Fibroblast of peridontal ligament (primary cell): ENCODE measurements around the gene HDGF.
A peak's percentile ranks its signal among the peaks of the same experiment; 100 is the strongest.

Experiments
- DNase-seq: peaks from one replicate; pipeline ENCODE4 v3.0.0-alpha.2; 2010; ENCODE audit errors: extremely low read depth

The HDGF gene

DNA sequence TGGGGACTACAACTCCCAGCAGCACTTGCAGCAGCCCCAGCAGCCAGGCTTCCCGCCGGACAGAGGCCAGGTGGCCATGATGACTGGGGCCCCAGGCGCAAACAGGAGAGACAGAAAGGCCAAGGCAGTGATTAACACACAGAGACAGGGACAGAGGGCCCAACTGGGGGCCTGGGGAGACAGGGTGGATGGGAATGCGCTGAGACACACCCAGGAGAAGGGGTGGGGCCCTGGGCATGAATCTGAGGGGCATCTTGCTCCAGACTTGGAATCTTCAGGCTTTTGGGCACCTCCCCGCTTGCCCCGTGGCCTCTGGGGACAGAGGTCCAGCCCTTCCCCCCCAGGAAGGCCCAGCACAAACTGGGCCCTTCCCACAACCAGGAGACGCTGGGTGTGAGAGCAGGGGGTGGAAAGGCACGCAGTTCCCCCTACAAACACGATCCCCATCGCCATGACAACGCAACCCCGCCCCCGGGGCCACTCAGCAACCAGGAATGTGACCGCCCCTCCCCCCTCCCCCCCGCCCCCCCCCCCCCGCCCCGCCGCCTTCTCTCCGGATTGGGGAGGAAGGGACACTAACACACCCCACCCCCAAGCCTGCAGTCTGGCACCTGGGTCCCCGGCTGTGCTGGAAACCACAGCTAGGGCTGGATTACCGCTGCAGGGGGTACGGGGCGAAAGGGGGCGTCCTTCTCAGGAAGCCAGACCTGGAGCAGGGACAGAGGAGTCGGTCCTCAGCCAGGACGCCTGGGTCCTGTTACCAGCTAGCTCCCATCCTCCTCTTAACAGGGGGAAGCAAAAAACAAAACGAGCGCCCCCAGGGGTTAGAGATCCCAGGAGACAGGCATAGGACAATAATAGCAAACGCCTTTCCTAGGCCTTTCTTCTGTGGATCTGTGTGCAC is 4.5 kb downstream of the HDGF start:
- DNase-seq, result peak; percentile 92

DNA sequence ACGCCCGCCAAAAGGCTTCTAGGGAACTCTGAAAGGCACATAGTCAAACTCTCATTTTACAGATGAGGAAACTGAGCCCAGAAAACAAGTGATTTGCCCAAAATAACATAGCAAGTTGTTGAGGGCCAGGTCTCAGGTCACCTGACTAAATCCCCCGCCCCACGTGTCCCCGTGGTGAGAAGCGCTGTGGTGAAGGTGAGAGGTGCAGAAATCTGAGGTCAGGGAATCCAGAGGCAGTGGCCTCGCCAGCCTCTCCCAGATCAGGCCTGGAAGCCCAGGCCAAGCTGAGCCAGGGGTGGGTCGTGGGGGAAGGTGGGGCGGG is 5.1 kb downstream of the HDGF start:
- no peak for DNase-seq

- no peak for DNase-seq
These were observed 5.6 kb downstream of the HDGF start for GRCh38 chr1:156745881-156746280.

DNA sequence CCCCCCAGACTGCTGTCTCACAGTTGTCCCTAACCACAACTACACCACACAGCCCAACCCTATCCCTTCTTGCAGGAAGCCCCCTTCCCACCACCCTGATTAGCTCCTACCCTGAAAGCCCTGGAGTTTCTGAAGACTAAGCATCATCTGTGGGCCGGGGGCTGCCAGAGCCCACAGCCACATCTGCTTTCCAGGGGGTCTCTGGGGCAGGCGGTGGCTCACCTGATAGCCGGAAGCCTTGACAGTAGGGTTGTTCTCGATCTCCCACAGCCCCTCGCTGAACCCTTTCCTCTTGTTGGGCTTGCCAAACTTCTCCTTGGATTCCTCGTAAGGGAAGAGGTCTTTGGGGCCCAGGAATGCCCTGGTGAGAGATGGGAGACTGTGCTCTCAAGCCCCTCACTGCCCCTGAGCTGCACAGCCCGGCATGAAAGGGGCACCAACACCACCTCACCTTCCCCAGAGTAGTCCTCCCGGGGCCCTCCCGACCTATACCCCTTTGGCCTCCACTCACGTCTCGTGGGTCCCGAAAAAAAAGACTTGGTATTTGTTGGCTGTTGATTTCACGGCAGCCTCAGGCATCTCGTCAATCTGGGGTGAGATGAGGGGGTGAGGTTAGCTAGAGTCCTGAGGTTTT is 6.6 kb downstream of the HDGF start:
- no peak for DNase-seq

- no peak for DNase-seq
These were observed 7.1 kb downstream of the HDGF start for GRCh38 chr1:156744344-156744743.

GRCh38 chr1:156743367-156744302 is 7.8 kb downstream of the HDGF start:
- no peak for DNase-seq

GRCh38 chr1:156742801-156743200 is 8.7 kb downstream of the HDGF start:
- no peak for DNase-seq

- no peak for DNase-seq
These were observed 9.5 kb downstream of the HDGF start for GRCh38 chr1:156742017-156742416.

DNA sequence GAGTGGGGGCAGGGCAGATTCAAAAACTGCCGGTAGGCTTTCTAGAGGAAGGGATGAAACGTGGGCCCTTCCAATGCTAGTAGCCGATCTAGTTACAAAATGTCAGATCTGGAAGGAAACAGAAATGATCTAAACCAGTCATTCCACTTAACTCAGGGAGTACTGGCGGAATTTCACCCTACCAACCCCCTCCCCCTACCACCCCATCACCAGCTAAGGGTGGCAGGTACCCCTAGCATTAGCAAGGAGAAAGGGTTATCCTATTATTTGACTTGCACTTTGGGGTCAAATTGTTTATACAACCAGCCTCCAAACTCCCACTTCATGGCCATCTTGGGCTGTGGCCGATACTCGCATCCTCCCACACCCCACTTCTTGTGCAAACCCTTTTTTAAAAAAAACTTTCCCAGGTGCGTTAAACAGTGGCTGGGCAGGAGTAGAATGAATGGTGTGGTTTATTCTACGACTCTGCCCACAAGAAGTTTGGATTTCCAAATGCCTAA is 9.9 kb downstream of the HDGF start:
- no peak for DNase-seq

GRCh38 chr1:156740741-156741480 is 10.6 kb downstream of the HDGF start, which contains the start of gene MRPL24:
TSS of gene MRPL24 (minus strand) at chr1:156741088. CDS start at chr1:156738704, 2,384 bp downstream.
- DNase-seq, result peak; percentile 99

GRCh38 chr1:156740237-156740740 is 11.2 kb downstream of the HDGF start:
- no peak for DNase-seq

- no peak for DNase-seq
These were observed 12.6 kb downstream of the HDGF start for GRCh38 chr1:156738916-156739315.

DNA sequence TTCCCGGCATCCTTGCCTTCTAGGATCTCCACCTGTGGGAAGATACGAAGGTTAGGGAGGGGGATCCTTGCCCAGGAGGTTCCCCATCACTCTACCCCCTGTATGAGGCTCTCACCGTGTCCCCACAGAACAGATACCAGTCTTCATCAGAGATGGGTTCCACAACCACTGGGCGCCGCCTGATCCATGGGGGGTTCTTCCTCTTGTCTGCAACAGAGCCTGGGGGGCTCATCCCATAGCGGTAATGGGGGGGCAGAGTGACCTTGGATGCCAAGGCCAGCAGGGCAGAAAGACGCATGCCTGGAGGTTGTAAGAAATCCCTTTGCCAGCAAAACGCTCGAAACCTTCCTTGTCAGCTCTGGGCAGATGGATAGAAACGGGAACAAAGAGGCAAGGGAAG is 13.1 kb downstream of the HDGF start:
- DNase-seq, result no peak

- no peak for DNase-seq
These were observed 17.4 kb downstream of the HDGF start for GRCh38 chr1:156733989-156734584.

DNA sequence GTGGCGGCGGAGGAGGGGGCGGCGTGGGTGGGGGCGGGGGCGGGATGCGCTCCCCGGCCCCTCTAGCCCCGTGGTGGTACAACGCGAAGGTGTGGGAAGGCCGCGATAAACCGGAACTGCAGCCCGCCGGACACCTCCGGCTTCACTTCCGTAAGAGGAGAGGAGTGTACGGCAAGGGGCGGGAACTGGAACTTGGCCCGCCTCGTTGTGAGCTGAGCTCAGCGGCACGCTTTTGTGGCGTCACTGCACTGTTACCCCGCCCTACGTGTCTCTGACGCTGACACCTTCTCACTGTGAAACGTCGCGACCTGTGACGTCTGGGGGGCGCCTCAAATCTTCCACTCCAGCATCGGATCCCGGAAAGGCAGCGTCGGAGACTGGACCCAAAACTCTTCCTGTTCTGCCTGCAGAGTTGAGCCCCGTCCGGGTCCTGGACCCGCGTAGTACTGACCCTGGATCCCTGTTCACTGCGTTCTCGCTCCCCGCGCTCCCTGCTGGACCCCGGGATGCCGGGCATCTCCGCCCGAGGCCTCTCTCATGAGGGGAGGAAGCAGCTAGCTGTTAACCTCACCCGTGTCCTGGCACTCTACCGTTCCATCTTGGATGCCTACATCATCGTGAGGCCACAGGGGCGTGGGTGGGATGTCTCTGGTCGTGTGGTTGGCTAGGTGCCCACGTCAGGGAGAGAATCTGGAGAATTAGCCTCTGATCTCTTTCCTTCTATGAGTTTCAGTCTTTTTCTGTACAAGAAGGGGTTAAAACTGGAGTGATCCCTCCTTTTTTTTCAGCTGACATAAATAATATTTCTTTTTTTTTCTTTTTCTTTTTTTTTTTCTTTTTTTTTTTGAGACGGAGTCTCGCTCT is 22.6 kb downstream of the HDGF start, which contains the start of gene ISG20L2:
Gene ISG20L2, minus strand, starts transcription at position 168 of the 864 bp plus-strand sequence. CDS start 1,114 bp downstream, outside the sequence.
- peak; percentile 98 for DNase-seq

GRCh38 chr1:156727926-156728598 is 23.4 kb downstream of the HDGF start, which contains the start of gene METTL25B:
TSS of gene METTL25B (plus strand) at chr1:156728469. CDS start at chr1:156729105, 636 bp downstream.
- DNase-seq, result peak; percentile 74

DNA sequence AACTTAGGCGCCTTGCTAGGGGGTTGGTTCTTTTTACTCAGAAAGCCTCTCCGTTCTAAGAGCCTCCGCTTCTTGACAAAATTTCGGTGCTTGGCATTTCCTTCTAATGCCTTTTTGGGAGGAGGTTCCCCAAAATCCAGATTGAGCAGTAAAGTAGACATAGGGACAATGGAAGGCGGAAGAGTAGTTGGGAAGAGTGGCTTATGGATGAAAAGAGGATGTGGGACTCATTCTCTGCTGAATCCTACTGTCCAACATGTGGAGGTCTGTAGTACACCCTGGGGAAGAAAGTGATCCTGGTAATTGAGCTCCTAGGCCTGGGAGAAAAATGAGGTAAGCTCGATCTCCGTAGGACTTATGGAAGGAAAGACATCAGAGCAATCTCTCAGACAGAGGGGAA is 24.0 kb downstream of the HDGF start:
- no peak for DNase-seq

- peak; percentile 75 for DNase-seq
These were observed 24.8 kb downstream of the HDGF start for GRCh38 chr1:156726549-156727226.
